SK-N-SH (cell line): ENCODE data around the gene ZMIZ1. TPM values are rescaled to one million over a fixed set of nuclear protein-coding genes. Genes with fewer than 3 reads are reported as not detected.
A peak's percentile ranks its signal among the peaks of the same experiment; 100 is the strongest.

Experiments
- CTCF ChIA-PET: fragments of 300-600, 350-600 bp; formaldehyde crosslinking; extraction: SDS; loops from one replicate; lab custom pipeline; 2021; lab: Yijun Ruan, JAX
- POLR2A ChIA-PET: fragments of 350-600 bp; sonication (Branson Sonifier 250); formaldehyde crosslinking; extraction: SDS; loops from one replicate; lab custom pipeline; 2020; ENCODE audit warnings: antibody characterized with exemption, inconsistent platforms; lab: Yijun Ruan, JAX
- DNase-seq: peaks from one replicate; pipeline ENCODE4 v3.0.0; 2012
- H2AFZ ChIP-seq: fragments of 200-600 bp; sonication (generic); 2 replicates; pipeline ENCODE4 v1.8.1; 2016; ENCODE audit warnings: antibody characterized with exemption, mild to moderate bottlenecking, low read depth
- H3F3A ChIP-seq: fragments of 200-600 bp; sonication (generic); replicated peaks from 2 replicates; pipeline ENCODE3; 2016; ENCODE audit warnings: antibody characterized with exemption, mild to moderate bottlenecking; ENCODE audit not compliant: insufficient read depth
- H3K27ac ChIP-seq, 2 experiments: fragments of 200-500 bp in 1 of 2; fragments of 200-600 bp in 1 of 2; sonication (Bioruptor generic) in 1 of 2; sonication (generic), shearing (Covaris generic) in 1 of 2; 2 replicates each; pipeline versions ENCODE4 v1.5.1 to v1.6.1; 2014 to 2016; ENCODE audit warnings: low read depth in 2 of 2, inconsistent platforms in 1 of 2, low read length in 1 of 2, mild to moderate bottlenecking in 1 of 2, mixed read lengths in 1 of 2
- H3K27me3 ChIP-seq: fragments of 200-600 bp; sonication (generic), shearing (Covaris generic); 2 replicates; pipeline ENCODE4 v1.6.1; 2016; ENCODE audit warnings: mixed run types; ENCODE audit not compliant: insufficient read depth
- H3K36me3 ChIP-seq, 2 experiments: fragments of 200-500 bp in 1 of 2; fragments of 200-600 bp in 1 of 2; sonication (Bioruptor generic) in 1 of 2; sonication (generic) in 1 of 2; replicated peaks in 1 of 2; 2 replicates each; pipeline versions ENCODE3 to v1.5.1; 2014 to 2016; ENCODE audit warnings: low read length in 1 of 2, mild to moderate bottlenecking in 1 of 2; ENCODE audit not compliant: insufficient read depth in 2 of 2, control insufficient read depth in 1 of 2
- H3K4me1 ChIP-seq, 2 experiments: fragments of 200-500 bp in 1 of 2; fragments of 200-600 bp in 1 of 2; sonication (Bioruptor generic) in 1 of 2; sonication (generic), shearing (Covaris generic) in 1 of 2; 2 replicates each; pipeline versions ENCODE4 v1.5.1 to v1.6.1; 2014 to 2016; ENCODE audit warnings: low read depth in 1 of 2, low read length in 1 of 2, mixed run types in 1 of 2; ENCODE audit not compliant: insufficient read depth in 2 of 2, control insufficient read depth in 1 of 2
- H3K4me2 ChIP-seq: fragments of 200-600 bp; sonication (generic), shearing (Covaris generic); 2 replicates; pipeline ENCODE4 v1.6.1; 2017; ENCODE audit warnings: mixed run types
- H3K4me3 ChIP-seq, 2 experiments: fragments of 200-500 bp in 1 of 2; fragments of 200-600 bp in 1 of 2; sonication (Bioruptor generic) in 1 of 2; sonication (generic), shearing (Covaris generic) in 1 of 2; 2 replicates each; pipeline versions ENCODE4 v1.5.1 to v1.8.1; 2014 to 2016; ENCODE audit warnings: low read depth in 2 of 2, inconsistent platforms in 1 of 2, low read length in 1 of 2, mild to moderate bottlenecking in 1 of 2, mixed read lengths in 1 of 2, moderate library complexity in 1 of 2
- H3K79me2 ChIP-seq: fragments of 200-600 bp; sonication (generic); 2 replicates; pipeline ENCODE4 v1.8.1; 2017; ENCODE audit warnings: mild to moderate bottlenecking; ENCODE audit not compliant: insufficient read depth
- H3K9ac ChIP-seq: fragments of 200-600 bp; sonication (generic); 2 replicates; pipeline ENCODE4 v1.6.1; 2017; ENCODE audit warnings: mixed run types
- H3K9me2 ChIP-seq: fragments of 200-600 bp; sonication (generic); 2 replicates; pipeline ENCODE4 v1.6.1; 2017; ENCODE audit warnings: mixed run types
- H3K9me3 ChIP-seq: fragments of 200-600 bp; sonication (generic); 2 replicates; pipeline ENCODE4 v1.6.1; 2017; ENCODE audit warnings: mixed run types, mild to moderate bottlenecking, moderate library complexity
- H4K20me1 ChIP-seq: fragments of 200-600 bp; sonication (generic); 2 replicates; pipeline ENCODE4 v1.6.1; 2017; ENCODE audit warnings: mild to moderate bottlenecking, mixed run types; ENCODE audit not compliant: insufficient read depth
- EP300 ChIP-seq, 2 experiments: IDR thresholded peaks; 2 replicates each; pipeline versions ENCODE4 v1.4.0 to v1.6.1; 2012; ENCODE audit warnings: borderline replicate concordance in 1 of 2, low read depth in 1 of 2, low read length in 1 of 2
- EZH2phosphoT487 ChIP-seq: fragments of 200-600 bp; sonication (generic); IDR thresholded peaks from 2 replicates; pipeline ENCODE4 v1.6.1; 2017; ENCODE audit warnings: low read depth, mixed run types, mild to moderate bottlenecking, antibody characterized with exemption, moderate library complexity, borderline replicate concordance
- FOSL2 ChIP-seq: IDR thresholded peaks from 2 replicates; pipeline ENCODE4 v1.4.0; 2012; ENCODE audit warnings: low read depth, mild to moderate bottlenecking, moderate library complexity, borderline replicate concordance
- FOXJ3 ChIP-seq: sonication (generic); formaldehyde crosslinking; IDR thresholded peaks from 2 replicates; pipeline ENCODE4 v1.5.1; 2020; ENCODE audit warnings: mild to moderate bottlenecking, missing genetic modification reagents
- FOXM1 ChIP-seq: IDR thresholded peaks from 2 replicates; pipeline ENCODE4 v1.4.0; 2012; ENCODE audit warnings: low read depth, mild to moderate bottlenecking
- JUND ChIP-seq: IDR thresholded peaks from 2 replicates; pipeline ENCODE4 v1.4.0; 2012
- NFIC ChIP-seq: IDR thresholded peaks from 2 replicates; pipeline ENCODE4 v1.4.0; 2012; ENCODE audit warnings: borderline replicate concordance
- RAD21 ChIP-seq: IDR thresholded peaks from 2 replicates; pipeline ENCODE4 v1.6.1; 2012; ENCODE audit warnings: mild to moderate bottlenecking, low read length
- RCOR1 ChIP-seq: fragments of 150-350 bp; IDR thresholded peaks from 2 replicates; pipeline ENCODE4 v1.6.1; 2017; ENCODE audit warnings: antibody characterized with exemption, low read length
- SMC3 ChIP-seq: IDR thresholded peaks from 2 replicates; pipeline ENCODE4 v1.6.1; 2012; ENCODE audit warnings: low read depth, low read length, improper control_type of control experiment
- TAF1 ChIP-seq: IDR thresholded peaks from 2 replicates; pipeline ENCODE4 v1.6.1; 2012; ENCODE audit warnings: low read depth, mild to moderate bottlenecking, low read length, moderate library complexity, borderline replicate concordance
- TEAD4 ChIP-seq: IDR thresholded peaks from 2 replicates; pipeline ENCODE4 v1.4.0; 2012; ENCODE audit warnings: mild to moderate bottlenecking, borderline replicate concordance; ENCODE audit not compliant: insufficient read depth
- WGBS: methylation state at CpG from one replicate; pipeline ENCODE4 v1.1.6; 2017; ENCODE audit warnings: low lambda C conversion rate; 5-methylcytosine and 5-hydroxymethylcytosine counted together
- polyA plus RNA-seq, 3 experiments: library from polyadenylated mRNA; depleted of rRNA; stranded (reverse); fragments of >200 nt; gene quantifications; 2 replicates each; pipeline ENCODE4 v1.2.3, GENCODE V29; 2012

ZMIZ1 gene
- polyA plus RNA-seq, 1 of the 3 experiments (the other 2 are of a cell fraction) = 23.5 TPM

GRCh38 chr10:79092292-79092896 lies 23.6 kb downstream of the ZMIZ1 start:
- ChIA-PET CTCF (interaction anchor here (0.9 kb wide), 1 partner anchor 103 kb away, joined by 3 read pairs; no protein-coding TSS in a partner anchor), POLR2A (no interaction called here)
- Histone ChIP-seq H2AFZ (no peak overlapping the region), H3K4me2 (no peak overlapping the region), H3K9me3 (no peaks in the 10 kb centered on the region), H3K36me3 (peaks cover 0 to 6% of the 10 kb centered on the region in 2 experiments), H3K27ac (peak overlapping the region in 1 of 2 experiments; percentile 48; a peak in 2 of 4 replicates), H3K79me2 (peaks cover 100% of the 10 kb centered on the region), H3K9me2 (no peaks in the 10 kb centered on the region), H3F3A (no peaks in the 10 kb centered on the region), H3K4me1 (peaks cover 8 to 88% of the 10 kb centered on the region in 2 experiments; a peak in 3 of 4 replicates), H3K27me3 (no peaks in the 10 kb centered on the region), H3K4me3 (no peak overlapping the region), H4K20me1 (peaks cover 99% of the 10 kb centered on the region)
- 92% methylated on average over 5 of the region's 10 CpGs for WGBS
- DNase-seq = no peak
- TF ChIP-seq SMC3 (no peak), TAF1 (no peak), EZH2phosphoT487 (no peak), RCOR1 (no peak)
- TF ChIP-seq, all 33 proteins: peak for 0
- H3K9ac ChIP-seq = no peak overlapping the region

GRCh38 chr10:79093658-79094411 lies 25.1 kb downstream of the ZMIZ1 start:
- H3K9me3 ChIP-seq = no peaks in the 10 kb centered on the region
- peak overlapping the region in 1 of 2 experiments; percentile 35; a peak in 2 of 4 replicates for H3K27ac ChIP-seq
- no peak overlapping the region for H3K4me3 ChIP-seq
- no peak for DNase-seq
- peaks cover 0 to 2% of the 10 kb centered on the region in 2 experiments for H3K36me3 ChIP-seq
- 74% methylated on average over 18 of the region's 24 CpGs for WGBS
- no peak overlapping the region for H3K4me2 ChIP-seq
- H3K9me2 ChIP-seq = no peaks in the 10 kb centered on the region
- H3K9ac ChIP-seq = no peak overlapping the region
- TF ChIP-seq RCOR1 (no peak), NFIC (no peak), FOXJ3 (no peak), RAD21 (no peak), EP300 (IDR thresholded peaks at IDR 0.05; ENCODE audit: borderline replicate concordance in 1 of 2, low read depth in 1 of 2, low read length in 1 of 2) (no peak), FOXM1 (no peak), TEAD4 (no peak), JUND (no peak), FOSL2 (no peak)
- peaks cover 8 to 87% of the 10 kb centered on the region in 2 experiments; a peak in 3 of 4 replicates for H3K4me1 ChIP-seq
- H4K20me1 ChIP-seq = peaks cover 99% of the 10 kb centered on the region
- CTCF ChIA-PET = interaction anchor here (1.0 to 1.4 kb wide), 2 partner anchors 66 to 102 kb away, joined by 4 to 5 read pairs; no protein-coding TSS in a partner anchor
- no peaks in the 10 kb centered on the region for H3F3A ChIP-seq
- H3K79me2 ChIP-seq = peaks cover 100% of the 10 kb centered on the region
- H2AFZ ChIP-seq = no peak overlapping the region
- POLR2A ChIA-PET = interaction anchor here (1.0 kb wide), 1 partner anchor 13 kb away, joined by 3 read pairs; no protein-coding TSS in a partner anchor
- no peaks in the 10 kb centered on the region for H3K27me3 ChIP-seq
